ENCODE results near the gene KCNE5. TPM values are rescaled to one million over a fixed set of nuclear protein-coding genes. Genes with fewer than 3 reads are reported as not detected.
A peak's percentile ranks its signal among the peaks of the same experiment; 100 is the strongest.
"Not testable (repeated sequence)": the region's sequence is repeated elsewhere in the genome, so short reads cannot be mapped to it uniquely, and the experiment has no call there.

KCNE5 gene, protein sequence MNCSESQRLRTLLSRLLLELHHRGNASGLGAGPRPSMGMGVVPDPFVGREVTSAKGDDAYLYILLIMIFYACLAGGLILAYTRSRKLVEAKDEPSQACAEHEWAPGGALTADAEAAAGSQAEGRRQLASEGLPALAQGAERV
- 1 to 10 TPM; 2.6 to 6.5 (median 6.0) TPM for polyA plus RNA-seq (ENCODE audit: insufficient read length in 3 of 3)
- long read RNA-seq, donor 1, partial matches to known transcripts: 0 of 4 reads
- long read RNA-seq, donor 1, other reads (novel, unspliced or antisense): 0 of 4 reads
- long read RNA-seq, donor 2, transcript KCNE5-201 (1 exons, 1,473 nt): major isoform, 6 of 6 reads
- long read RNA-seq, donor 2, partial matches to known transcripts: 0 of 6 reads
- long read RNA-seq, donor 2, other reads (novel, unspliced or antisense): 0 of 6 reads
- long read RNA-seq, donor 3, transcript KCNE5-201 (1 exons, 1,473 nt): major isoform, 13 of 13 reads
- long read RNA-seq, donor 3, partial matches to known transcripts: 0 of 13 reads
- long read RNA-seq, donor 3, other reads (novel, unspliced or antisense): 0 of 13 reads
- long read RNA-seq, donor 4, transcript KCNE5-201 (1 exons, 1,473 nt): major isoform, 7 of 7 reads
- long read RNA-seq, donor 4, partial matches to known transcripts: 0 of 7 reads
- long read RNA-seq, donor 4, other reads (novel, unspliced or antisense): 0 of 7 reads
- long read RNA-seq, donor 5, partial matches to known transcripts: 0 of 2 reads
- long read RNA-seq, donor 5, other reads (novel, unspliced or antisense): 0 of 2 reads
- long read RNA-seq, donor 6, partial matches to known transcripts: 0 of 4 reads
- long read RNA-seq, donor 6, other reads (novel, unspliced or antisense): 0 of 4 reads
- long read RNA-seq, donor 7, transcript KCNE5-201 (1 exons, 1,473 nt): major isoform, 10 of 10 reads
- long read RNA-seq, donor 7, partial matches to known transcripts: 0 of 10 reads
- long read RNA-seq, donor 7, other reads (novel, unspliced or antisense): 0 of 10 reads
- long read RNA-seq, donor 8, partial matches to known transcripts: 0 of 2 reads
- long read RNA-seq, donor 8, other reads (novel, unspliced or antisense): 0 of 2 reads
- long read RNA-seq, donor 9, transcript KCNE5-201 (1 exons, 1,473 nt): major isoform, 5 of 5 reads
- long read RNA-seq, donor 9, partial matches to known transcripts: 0 of 5 reads
- long read RNA-seq, donor 9, other reads (novel, unspliced or antisense): 0 of 5 reads
- long read RNA-seq, donor 10, transcript KCNE5-201 (1 exons, 1,473 nt): major isoform, 11 of 11 reads
- long read RNA-seq, donor 10, partial matches to known transcripts: 0 of 11 reads
- long read RNA-seq, donor 10, other reads (novel, unspliced or antisense): 0 of 11 reads
- long read RNA-seq, donor 11, transcript KCNE5-201 (1 exons, 1,473 nt): major isoform, 7 of 7 reads
- long read RNA-seq, donor 11, partial matches to known transcripts: 0 of 7 reads
- long read RNA-seq, donor 11, other reads (novel, unspliced or antisense): 0 of 7 reads
- long read RNA-seq, donor 12, transcript KCNE5-201 (1 exons, 1,473 nt): major isoform, 7 of 7 reads
- long read RNA-seq, donor 12, partial matches to known transcripts: 0 of 7 reads
- long read RNA-seq, donor 12, other reads (novel, unspliced or antisense): 0 of 7 reads
- long read RNA-seq, donor 13, partial matches to known transcripts: 0 of 1 reads
- long read RNA-seq, donor 13, other reads (novel, unspliced or antisense): 0 of 1 reads
- long read RNA-seq, donor 14, transcript KCNE5-201 (1 exons, 1,473 nt): major isoform, 12 of 12 reads
- long read RNA-seq, donor 14, partial matches to known transcripts: 0 of 12 reads
- long read RNA-seq, donor 14, other reads (novel, unspliced or antisense): 0 of 12 reads
- long read RNA-seq, donor 15, partial matches to known transcripts: 0 of 4 reads
- long read RNA-seq, donor 15, other reads (novel, unspliced or antisense): 0 of 4 reads
- long read RNA-seq, donor 16, transcript KCNE5-201 (1 exons, 1,473 nt): major isoform, 6 of 6 reads
- long read RNA-seq, donor 16, partial matches to known transcripts: 0 of 6 reads
- long read RNA-seq, donor 16, other reads (novel, unspliced or antisense): 0 of 6 reads

DNA sequence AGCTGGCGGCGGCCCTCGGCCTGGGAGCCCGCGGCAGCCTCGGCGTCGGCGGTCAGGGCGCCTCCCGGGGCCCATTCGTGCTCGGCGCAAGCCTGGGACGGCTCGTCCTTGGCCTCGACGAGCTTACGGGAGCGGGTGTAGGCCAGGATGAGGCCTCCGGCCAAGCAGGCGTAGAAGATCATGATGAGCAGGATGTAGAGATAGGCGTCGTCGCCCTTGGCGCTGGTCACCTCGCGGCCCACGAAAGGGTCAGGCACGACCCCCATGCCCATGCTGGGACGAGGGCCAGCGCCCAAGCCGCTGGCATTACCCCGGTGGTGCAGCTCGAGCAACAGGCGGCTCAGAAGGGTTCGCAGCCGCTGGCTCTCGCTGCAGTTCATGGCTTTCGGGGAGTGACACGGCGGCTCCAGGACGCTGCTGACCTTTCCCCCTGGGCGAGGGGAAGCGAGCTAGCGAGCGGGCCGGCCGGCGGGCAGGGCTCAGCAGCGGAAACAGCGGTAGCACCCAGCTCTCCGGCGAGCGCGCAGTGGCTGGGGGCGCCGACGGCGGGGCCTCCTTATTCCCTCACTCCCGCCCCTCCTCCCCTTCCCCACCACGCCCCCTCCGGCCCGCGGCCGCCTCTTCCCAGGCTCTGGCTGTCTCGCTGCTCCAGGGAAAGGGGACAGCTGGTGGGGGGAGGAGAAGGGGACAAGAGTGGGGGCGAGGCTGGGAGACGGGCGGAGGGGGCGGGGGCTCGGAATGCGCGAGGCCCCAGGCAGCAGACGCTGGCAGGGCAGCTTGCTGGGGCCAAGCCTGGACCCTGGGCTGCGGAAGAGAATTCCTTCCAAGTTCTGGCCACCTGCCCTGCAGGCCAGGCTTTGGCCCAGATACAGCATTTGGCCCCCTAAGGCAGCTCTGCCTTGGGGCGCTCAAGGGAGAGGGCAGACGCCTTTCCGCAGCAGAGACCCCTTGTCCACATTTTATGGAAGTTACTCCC, at the start of gene KCNE5:
KCNE5 (minus strand) TSS at position 532 of the 976 bp plus-strand sequence; CDS start at position 380, 152 bp downstream.
- DNase-seq: peak; percentile 53

DNA sequence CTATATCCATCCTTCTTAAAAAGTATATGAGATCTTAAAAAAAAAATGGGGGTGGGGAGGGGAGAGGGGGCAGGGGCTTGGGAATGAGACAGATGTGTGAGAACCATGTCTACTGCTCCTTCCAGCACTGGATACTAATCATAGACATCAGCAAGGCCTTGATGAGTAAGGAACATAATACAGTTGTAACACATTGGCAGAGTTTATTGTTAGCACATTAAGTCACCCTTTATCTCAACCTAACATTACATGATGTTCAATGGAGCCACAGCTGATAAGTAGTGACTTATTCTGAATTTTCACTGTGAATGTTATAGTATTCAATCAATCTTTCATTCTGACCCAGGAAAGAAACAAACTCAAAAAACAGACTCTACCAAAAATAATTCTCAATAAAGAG, 47.3 kb upstream of the KCNE5 start:
- DNase-seq: no peak

- not testable (repeated sequence) for DNase-seq
These were observed 46.2 kb upstream of the KCNE5 start for GRCh38 chrX:109671170-109671569.

DNA sequence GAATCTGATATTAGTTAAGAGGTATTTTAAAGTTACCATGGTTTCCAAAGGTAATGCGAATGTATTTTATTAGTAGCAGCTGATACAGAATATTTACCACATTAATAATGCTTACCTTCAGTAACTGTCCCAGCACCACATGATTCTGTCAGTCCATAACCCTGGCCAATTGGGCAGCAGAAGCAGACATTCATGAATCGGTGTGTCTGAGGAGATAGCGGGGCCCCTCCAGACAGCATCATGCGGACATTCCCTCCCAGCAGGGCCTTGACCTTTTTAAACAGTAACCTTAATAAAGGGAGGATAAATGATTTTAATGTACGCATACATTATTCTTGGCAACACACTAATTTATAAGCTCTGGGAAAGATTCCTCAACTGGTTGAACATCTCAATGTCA, 43.0 kb upstream of the KCNE5 start:
- no peak for DNase-seq

GRCh38 chrX:109660435-109661143, 35.6 kb upstream of the KCNE5 start:
- no peak for DNase-seq

- no peak for DNase-seq
These were observed 33.4 kb upstream of the KCNE5 start for GRCh38 chrX:109658391-109658790.

DNA sequence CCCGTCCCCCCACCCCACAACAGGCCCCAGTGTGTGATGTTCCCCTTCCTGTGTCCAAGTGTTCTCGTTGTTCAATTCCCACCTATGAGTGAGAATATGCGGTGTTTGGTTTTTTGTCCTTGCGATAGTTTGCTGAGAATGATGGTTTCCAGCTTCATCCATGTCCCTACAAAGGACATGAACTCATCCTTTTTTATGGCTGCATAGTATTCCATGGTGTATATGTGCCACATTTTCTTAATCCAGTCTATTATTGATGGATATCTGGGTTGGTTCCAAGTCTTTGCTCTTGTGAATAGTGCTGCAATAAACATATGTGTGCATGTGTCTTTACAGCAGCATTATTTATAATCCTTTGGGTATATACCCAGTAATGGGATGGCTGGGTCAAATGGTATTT, 32.4 kb upstream of the KCNE5 start:
- DNase-seq: not testable (repeated sequence)

GRCh38 chrX:109656774-109657173, 31.8 kb upstream of the KCNE5 start:
- DNase-seq: no peak

DNA sequence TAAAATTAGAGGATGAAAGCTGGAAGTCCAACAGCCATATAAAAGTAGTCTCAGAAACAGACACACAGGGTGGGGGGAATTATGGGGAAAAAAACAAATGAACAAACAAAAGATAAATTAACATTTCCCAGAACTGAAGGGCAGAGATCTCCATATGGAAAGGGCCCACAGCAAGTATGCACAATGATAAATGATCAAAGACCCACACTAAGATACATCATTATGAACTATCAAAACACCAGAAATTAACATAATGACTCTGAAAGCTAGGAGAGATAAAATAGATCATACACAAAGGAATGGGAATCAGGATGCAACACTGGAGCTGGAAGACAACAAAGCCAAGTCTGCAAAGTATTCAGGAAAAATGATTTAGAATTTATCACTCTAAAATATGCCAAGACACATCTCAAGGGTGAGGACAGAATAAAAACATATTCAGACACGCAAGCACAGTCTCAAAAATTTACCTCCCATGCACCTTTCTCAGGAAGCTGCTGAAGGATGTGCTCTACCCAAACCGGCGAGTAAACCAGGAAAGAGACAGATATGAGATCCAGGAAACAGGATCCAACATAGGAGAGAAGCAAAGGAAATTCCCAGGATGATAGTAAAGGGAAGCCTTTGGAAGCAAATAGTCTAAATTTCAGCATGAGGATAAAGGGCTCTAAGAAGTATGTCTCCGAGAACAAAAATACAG, 30.7 kb upstream of the KCNE5 start:
- DNase-seq: no peak

GRCh38 chrX:109654516-109655109, 29.6 kb upstream of the KCNE5 start:
- no peak for DNase-seq

GRCh38 chrX:109644671-109645070, 19.7 kb upstream of the KCNE5 start:
- not testable (repeated sequence) for DNase-seq

DNA sequence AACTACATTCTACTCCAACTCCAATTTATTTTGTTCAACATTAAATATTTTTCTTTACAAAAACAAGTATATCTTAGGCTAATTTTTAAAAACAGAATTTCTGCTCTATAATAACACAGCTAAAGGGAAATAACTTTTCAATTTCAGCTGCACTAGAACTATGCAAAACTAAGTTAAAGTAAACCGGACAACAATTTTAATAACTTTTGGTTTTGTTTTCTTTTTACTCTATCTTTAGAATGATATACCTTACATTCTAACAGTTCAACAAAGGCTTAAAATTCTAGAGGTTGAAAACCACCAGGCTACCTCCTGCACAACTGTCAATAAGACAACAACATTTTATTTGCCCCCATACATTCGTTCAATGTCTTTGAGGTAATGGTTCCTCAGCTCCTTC, 18.7 kb upstream of the KCNE5 start:
- DNase-seq: no peak

DNA sequence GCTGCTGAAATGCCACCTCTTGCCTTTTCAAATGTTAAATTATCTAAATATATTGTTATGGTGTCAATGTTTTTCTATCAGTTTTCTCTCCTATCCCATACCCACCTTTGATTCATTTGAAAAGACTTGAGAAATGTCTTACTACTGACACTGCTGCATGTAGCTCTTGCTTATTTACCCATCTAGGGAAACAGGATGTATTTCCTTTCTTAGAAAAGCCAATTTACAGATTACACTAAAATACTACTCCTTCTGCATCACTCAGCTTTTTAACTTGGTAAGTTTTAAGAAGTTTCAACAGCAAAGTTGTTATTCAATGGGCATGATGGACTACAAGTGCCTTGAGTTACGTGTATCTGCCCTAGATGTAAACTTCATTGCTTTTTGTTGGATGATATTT, 13.2 kb upstream of the KCNE5 start:
- no peak for DNase-seq

- not testable (repeated sequence) for DNase-seq
These were observed 12.5 kb upstream of the KCNE5 start for GRCh38 chrX:109637477-109637876.

GRCh38 chrX:109635146-109635545, 10.2 kb upstream of the KCNE5 start:
- peak; percentile 20 for DNase-seq

- DNase-seq: peak; percentile 16
These were observed 8.0 kb upstream of the KCNE5 start for GRCh38 chrX:109632906-109633504.

- no peak for DNase-seq
These were observed 4.3 kb upstream of the KCNE5 start for GRCh38 chrX:109629310-109629709.
